IPS DF 19.7 (cell line): ENCODE results near the gene GOLGA5.
A peak's percentile ranks its signal among the peaks of the same experiment; 100 is the strongest.
"Not testable (repeated sequence)": the region's sequence is repeated elsewhere in the genome, so short reads cannot be mapped to it uniquely, and the experiment has no call there.

Experiments used
- DNase-seq: peaks from one replicate; pipeline ENCODE4 v3.0.0-alpha.2; 2013; ENCODE audit warnings: low read depth, low spot score

GOLGA5 gene

GRCh38 chr14:92830902-92831301 is 36.8 kb downstream of the GOLGA5 start:
- DNase-seq, result no peak

- no peak for DNase-seq
Measured at GRCh38 chr14:92832137-92832700, 38.1 kb downstream of the GOLGA5 start.

GRCh38 chr14:92841930-92842329 is 47.8 kb downstream of the GOLGA5 start:
- no peak for DNase-seq

GRCh38 chr14:92844204-92844603 is 50.1 kb downstream of the GOLGA5 start:
- no peak for DNase-seq

GRCh38 chr14:92846162-92846897 is 52.2 kb downstream of the GOLGA5 start:
- DNase-seq, result no peak

GRCh38 chr14:92847278-92847677 is 53.2 kb downstream of the GOLGA5 start:
- DNase-seq, result no peak

GRCh38 chr14:92847749-92848148 is 53.6 kb downstream of the GOLGA5 start:
- DNase-seq, result no peak

GRCh38 chr14:92848887-92849286 is 54.8 kb downstream of the GOLGA5 start:
- DNase-seq, result no peak

GRCh38 chr14:92850492-92850891 is 56.4 kb downstream of the GOLGA5 start:
- no peak for DNase-seq

GRCh38 chr14:92853136-92853535 is 59.0 kb downstream of the GOLGA5 start:
- not testable (repeated sequence) for DNase-seq

- no peak for DNase-seq
Measured at GRCh38 chr14:92860049-92860840, 66.1 kb downstream of the GOLGA5 start.

GRCh38 chr14:92861856-92862745 is 68.0 kb downstream of the GOLGA5 start:
- no peak for DNase-seq

GRCh38 chr14:92863286-92864080 is 69.4 kb downstream of the GOLGA5 start:
- DNase-seq, result no peak

- DNase-seq, result no peak
Measured at GRCh38 chr14:92865674-92866073, 71.6 kb downstream of the GOLGA5 start.

- no peak for DNase-seq
Measured at GRCh38 chr14:92866181-92866752, 72.2 kb downstream of the GOLGA5 start.

- DNase-seq, result no peak
Measured at GRCh38 chr14:92866901-92867865, 73.1 kb downstream of the GOLGA5 start.

- DNase-seq, result no peak
Measured at GRCh38 chr14:92874962-92875661, 81.0 kb downstream of the GOLGA5 start.

- DNase-seq, result peak; percentile 35
Measured at GRCh38 chr14:92877757-92878431, 83.8 kb downstream of the GOLGA5 start.
